Measurements from ENCODE around the gene ARL13B.

Gene ARL13B

GRCh38 chr3:94062513-94063404 lies 82.8 kb downstream of the ARL13B start, which contains the start of the genes DHFR2 and NSUN3:
DHFR2 (minus strand) TSS chr3:94062916; CDS start chr3:94061511, 1,405 bp downstream.
NSUN3 (plus strand) TSS chr3:94063061; CDS start chr3:94063127, 66 bp downstream.
- TF ChIP-seq CREB1 (IDR thresholded peaks at IDR 0.05; ENCODE audit: low read depth), result peak; percentile 12; the same call in 1 of the 2 replicates
- TF ChIP-seq TEAD4 (IDR thresholded peaks at IDR 0.05), result 0 out of 2 replicates have a peak, but pooled peaks have one; percentile 3
- TF ChIP-seq MAX (IDR thresholded peaks at IDR 0.05), result peak; percentile 62; the same call in 1 of the 2 replicates
- TF ChIP-seq EGR1 (IDR thresholded peaks at IDR 0.05), result peak; percentile 54
- TF ChIP-seq ZBTB7A (IDR thresholded peaks at IDR 0.05; ENCODE audit: low read depth), result no peak
- TF ChIP-seq EP300 (IDR thresholded peaks at IDR 0.05; ENCODE audit: borderline replicate concordance), result no peak
- TF ChIP-seq NFIC (IDR thresholded peaks at IDR 0.05), result no peak
- no peak for TF ChIP-seq YY1 (IDR thresholded peaks at IDR 0.05; ENCODE audit: low read depth)
- no peak for TF ChIP-seq RAD21 (IDR thresholded peaks at IDR 0.05; ENCODE audit: low read depth)
- TF ChIP-seq REST (IDR thresholded peaks at IDR 0.05; ENCODE audit: low read depth), result no peak
- no peak for TF ChIP-seq USF1 (IDR thresholded peaks at IDR 0.05)
- no peak for TF ChIP-seq TCF12 (IDR thresholded peaks at IDR 0.05; ENCODE audit: low read depth)
- TF ChIP-seq TAF1 (IDR thresholded peaks at IDR 0.05; ENCODE audit: low read depth), result peak; percentile 41
- no peak for TF ChIP-seq CEBPB (IDR thresholded peaks at IDR 0.05)
- no peak for TF ChIP-seq FOXM1 (IDR thresholded peaks at IDR 0.05; ENCODE audit: borderline replicate concordance, low read depth)

- no peak for TF ChIP-seq CREB1 (IDR thresholded peaks at IDR 0.05; ENCODE audit: low read depth)
- no peak for TF ChIP-seq NFIC (IDR thresholded peaks at IDR 0.05)
- no peak for TF ChIP-seq TCF12 (IDR thresholded peaks at IDR 0.05; ENCODE audit: low read depth)
- TF ChIP-seq YY1 (IDR thresholded peaks at IDR 0.05; ENCODE audit: low read depth), result no peak
- TF ChIP-seq EP300 (IDR thresholded peaks at IDR 0.05; ENCODE audit: borderline replicate concordance), result no peak
- TF ChIP-seq TEAD4 (IDR thresholded peaks at IDR 0.05), result no peak
- no peak for TF ChIP-seq RAD21 (IDR thresholded peaks at IDR 0.05; ENCODE audit: low read depth)
- no peak for TF ChIP-seq EGR1 (IDR thresholded peaks at IDR 0.05)
- TF ChIP-seq TAF1 (IDR thresholded peaks at IDR 0.05; ENCODE audit: low read depth), result no peak
- no peak for TF ChIP-seq FOXM1 (IDR thresholded peaks at IDR 0.05; ENCODE audit: borderline replicate concordance, low read depth)
- TF ChIP-seq CEBPB (IDR thresholded peaks at IDR 0.05), result no peak
- TF ChIP-seq REST (IDR thresholded peaks at IDR 0.05; ENCODE audit: low read depth), result no peak
- no peak for TF ChIP-seq USF1 (IDR thresholded peaks at IDR 0.05)
- TF ChIP-seq MAX (IDR thresholded peaks at IDR 0.05), result no peak
- TF ChIP-seq ZBTB7A (IDR thresholded peaks at IDR 0.05; ENCODE audit: low read depth), result no peak
These were observed 83.7 kb downstream of the ARL13B start for GRCh38 chr3:94063496-94064119.

- TF ChIP-seq MAX (IDR thresholded peaks at IDR 0.05) (no peak), CREB1 (IDR thresholded peaks at IDR 0.05; ENCODE audit: low read depth) (no peak), NFIC (IDR thresholded peaks at IDR 0.05) (no peak)
These were observed 84.4 kb downstream of the ARL13B start for GRCh38 chr3:94064243-94064860.

GRCh38 chr3:94065122-94065521 lies 85.2 kb downstream of the ARL13B start:
- TF ChIP-seq FOXM1 (IDR thresholded peaks at IDR 0.05; ENCODE audit: borderline replicate concordance, low read depth) (no peak), EP300 (IDR thresholded peaks at IDR 0.05; ENCODE audit: borderline replicate concordance) (no peak), REST (IDR thresholded peaks at IDR 0.05; ENCODE audit: low read depth) (no peak), MAX (IDR thresholded peaks at IDR 0.05) (no peak), RAD21 (IDR thresholded peaks at IDR 0.05; ENCODE audit: low read depth) (no peak), TAF1 (IDR thresholded peaks at IDR 0.05; ENCODE audit: low read depth) (no peak), TCF12 (IDR thresholded peaks at IDR 0.05; ENCODE audit: low read depth) (no peak), CEBPB (IDR thresholded peaks at IDR 0.05) (no peak), NFIC (IDR thresholded peaks at IDR 0.05) (no peak), CREB1 (IDR thresholded peaks at IDR 0.05; ENCODE audit: low read depth) (no peak), USF1 (IDR thresholded peaks at IDR 0.05) (no peak), YY1 (IDR thresholded peaks at IDR 0.05; ENCODE audit: low read depth) (no peak), EGR1 (IDR thresholded peaks at IDR 0.05) (no peak)

All from Ishikawa (cell line).